H1 (cell line): ENCODE data around the gene TRAF3IP1. TPM values are rescaled to one million over a fixed set of nuclear protein-coding genes. Genes with fewer than 3 reads are reported as not detected.

ENCODE experiments used
- CTCF ChIA-PET: fragments of 300-600 bp; sonication (Branson Sonifier 250); formaldehyde crosslinking; loops from one replicate; lab custom pipeline; 2021; ENCODE audit not compliant: partially characterized antibody; lab: Charles Lee
- POLR2A ChIA-PET: fragments of 300-600 bp; sonication (Branson Sonifier 250); formaldehyde crosslinking; loops from one replicate; lab custom pipeline; 2021; ENCODE audit warnings: inconsistent platforms; ENCODE audit not compliant: partially characterized antibody; lab: Charles Lee
- DNase-seq, 2 experiments: peaks; one replicate each; pipeline versions ENCODE4 v3.0.0 to v3.0.0-alpha.2; 2010 to 2022; ENCODE audit warnings: low spot score in 2 of 2, low read depth in 1 of 2, mixed read lengths in 1 of 2
- FAIRE-seq: peaks from 2 replicates; lab custom pipeline; 2011; peaks lifted over from hg19 to GRCh38; lab: Jason Lieb, UNC
- H2AFZ ChIP-seq: 2 replicates; pipeline ENCODE4 v1.8.1; 2012; ENCODE audit warnings: low read length, inconsistent platforms
- H2AK5ac ChIP-seq: 2 replicates; pipeline ENCODE4 v1.6.1; 2013; ENCODE audit warnings: low read depth, low read length
- H2BK120ac ChIP-seq: replicated peaks from 2 replicates; pipeline ENCODE3; 2013; ENCODE audit warnings: low read depth, low read length, inconsistent platforms
- H2BK12ac ChIP-seq: 2 replicates; pipeline ENCODE4 v1.6.1; 2013; ENCODE audit warnings: low read depth, low read length
- H2BK15ac ChIP-seq: 2 replicates; pipeline ENCODE4 v1.6.1; 2013; ENCODE audit warnings: low read length
- H2BK20ac ChIP-seq: 2 replicates; pipeline ENCODE4 v1.6.1; 2013; ENCODE audit warnings: low read length
- H2BK5ac ChIP-seq: 2 replicates; pipeline ENCODE4 v1.6.1; 2013; ENCODE audit warnings: low read depth, low read length
- H3K14ac ChIP-seq: 2 replicates; pipeline ENCODE4 v1.6.1; 2013; ENCODE audit warnings: inconsistent platforms; ENCODE audit not compliant: insufficient read length
- H3K18ac ChIP-seq: 2 replicates; pipeline ENCODE4 v1.6.1; 2013; ENCODE audit warnings: low read length; ENCODE audit errors: extremely low read depth
- H3K23ac ChIP-seq: 2 replicates; pipeline ENCODE4 v1.6.1; 2013; ENCODE audit warnings: inconsistent platforms; ENCODE audit not compliant: insufficient read length
- H3K23me2 ChIP-seq: 2 replicates; pipeline ENCODE4 v1.6.1; 2013; ENCODE audit warnings: low read depth, low read length
- H3K27ac ChIP-seq: 2 replicates; pipeline ENCODE4 v1.6.1; 2011; ENCODE audit warnings: low read depth, low read length, inconsistent platforms
- H3K27me3 ChIP-seq, 4 experiments: replicated peaks in 1 of 4; 1 replicate in 1 of 4; 2 replicates in 3 of 4; pipeline versions ENCODE4 v1.6.1 to v1.8.1; 2011 to 2013; ENCODE audit warnings: low read length in 3 of 4, mild to moderate bottlenecking in 3 of 4, inconsistent platforms in 2 of 4, mixed read lengths in 2 of 4, moderate library complexity in 1 of 4; ENCODE audit not compliant: control insufficient read depth in 3 of 4, insufficient read depth in 3 of 4; ENCODE audit errors: extremely low read depth in 1 of 4
- H3K36me3 ChIP-seq, 4 experiments: 2 replicates each; pipeline versions ENCODE4 v1.6.1 to v1.8.1; 2011 to 2013; ENCODE audit warnings: mild to moderate bottlenecking in 4 of 4, low read length in 3 of 4, moderate library complexity in 2 of 4, control low read depth in 1 of 4, inconsistent platforms in 1 of 4; ENCODE audit not compliant: insufficient read depth in 4 of 4, control insufficient read depth in 2 of 4
- H3K4ac ChIP-seq: replicated peaks from 2 replicates; pipeline ENCODE3; 2013; ENCODE audit warnings: low read length, low read depth, mixed read lengths, inconsistent platforms; ENCODE audit not compliant: insufficient read length
- H3K4me1 ChIP-seq, 4 experiments: replicated peaks in 1 of 4; 1 replicate in 1 of 4; 2 replicates in 3 of 4; pipeline versions ENCODE4 v1.6.1 to v1.8.1; 2011 to 2013; ENCODE audit warnings: low read length in 3 of 4, inconsistent platforms in 2 of 4, mixed read lengths in 1 of 4; ENCODE audit not compliant: insufficient read depth in 4 of 4, control insufficient read depth in 3 of 4
- H3K4me2 ChIP-seq, 2 experiments: 2 replicates each; pipeline versions ENCODE4 v1.6.1 to v1.8.1; 2011 to 2013; ENCODE audit warnings: low read depth in 2 of 2, low read length in 2 of 2, control low read depth in 1 of 2, inconsistent platforms in 1 of 2, mild to moderate bottlenecking in 1 of 2; ENCODE audit not compliant: insufficient read depth in 1 of 2
- H3K4me3 ChIP-seq, 4 experiments: fragments of 200-600, 300-600 bp in 1 of 4; sonication (generic), shearing (Covaris generic), sonication (Bioruptor Twin) in 1 of 4; 2 replicates each; pipeline versions ENCODE4 v1.5.1 to v1.8.1; 2011 to 2016; ENCODE audit warnings: low read length in 4 of 4, low read depth in 3 of 4, control low read depth in 2 of 4, inconsistent platforms in 2 of 4, mild to moderate bottlenecking in 2 of 4, mixed read lengths in 1 of 4, moderate library complexity in 1 of 4; ENCODE audit not compliant: insufficient read depth in 2 of 4; ENCODE audit errors: extremely low read depth in 1 of 4
- H3K56ac ChIP-seq: replicated peaks from 2 replicates; pipeline ENCODE3; 2013; ENCODE audit warnings: low read depth, mild to moderate bottlenecking, mixed read lengths, low read length, inconsistent platforms; ENCODE audit not compliant: insufficient read length
- H3K79me1 ChIP-seq: 2 replicates; pipeline ENCODE4 v1.6.1; 2013; ENCODE audit warnings: low read depth, low read length, control low read depth
- H3K79me2 ChIP-seq, 2 experiments: 2 replicates each; pipeline versions ENCODE4 v1.6.1 to v1.8.1; 2012 to 2013; ENCODE audit warnings: low read length in 2 of 2, mild to moderate bottlenecking in 2 of 2, inconsistent platforms in 1 of 2; ENCODE audit not compliant: insufficient read depth in 2 of 2, control insufficient read depth in 1 of 2
- H3K9ac ChIP-seq, 4 experiments: replicated peaks in 1 of 4; 1 replicate in 1 of 4; 2 replicates in 3 of 4; pipeline versions ENCODE4 v1.6.1 to v1.8.1; 2011 to 2013; ENCODE audit warnings: low read depth in 3 of 4, low read length in 3 of 4, control low read depth in 2 of 4, mild to moderate bottlenecking in 2 of 4, moderate library complexity in 2 of 4, inconsistent platforms in 1 of 4; ENCODE audit errors: extremely low read depth in 1 of 4
- H3K9me3 ChIP-seq, 2 experiments: 2 replicates each; pipeline versions ENCODE4 v1.6.1 to v1.8.1; 2012 to 2013; ENCODE audit warnings: mild to moderate bottlenecking in 2 of 2, moderate library complexity in 2 of 2, control low read depth in 1 of 2, inconsistent platforms in 1 of 2, low read depth in 1 of 2, low read length in 1 of 2, mixed read lengths in 1 of 2; ENCODE audit not compliant: insufficient read depth in 2 of 2
- H4K20me1 ChIP-seq, 2 experiments: replicated peaks in 1 of 2; 2 replicates each; pipeline versions ENCODE3 to v1.8.1; 2011 to 2013; ENCODE audit warnings: inconsistent platforms in 2 of 2, low read length in 2 of 2, mild to moderate bottlenecking in 1 of 2; ENCODE audit not compliant: insufficient read depth in 2 of 2, control insufficient read depth in 1 of 2
- H4K5ac ChIP-seq: 2 replicates; pipeline ENCODE4 v1.6.1; 2013; ENCODE audit warnings: low read length, low read depth, mixed read lengths, inconsistent platforms; ENCODE audit not compliant: insufficient read length
- H4K8ac ChIP-seq: 2 replicates; pipeline ENCODE4 v1.8.0; 2013; ENCODE audit warnings: mild to moderate bottlenecking, moderate library complexity, low read length, inconsistent platforms; ENCODE audit not compliant: insufficient read depth; ENCODE audit errors: extremely low read depth
- H4K91ac ChIP-seq: replicated peaks from 2 replicates; pipeline ENCODE3; 2013; ENCODE audit warnings: low read length, mixed read lengths, inconsistent platforms; ENCODE audit not compliant: insufficient read length
- BRCA1 ChIP-seq: IDR thresholded peaks from 2 replicates; pipeline ENCODE4 v1.6.1; 2012; ENCODE audit warnings: low read depth, low read length, improper control_type of control experiment
- CEBPB ChIP-seq: IDR thresholded peaks from 2 replicates; pipeline ENCODE4 v1.6.1; 2012; ENCODE audit warnings: low read depth, low read length
- GABPA ChIP-seq: IDR thresholded peaks from 2 replicates; pipeline ENCODE4 v1.6.1; 2011; ENCODE audit warnings: mild to moderate bottlenecking, low read length, moderate library complexity, borderline replicate concordance; ENCODE audit not compliant: insufficient read depth
- GTF2F1 ChIP-seq: IDR thresholded peaks from 2 replicates; pipeline ENCODE4 v1.6.1; 2012; ENCODE audit warnings: low read depth, low read length, improper control_type of control experiment, borderline replicate concordance
- HDAC2 ChIP-seq, 2 experiments: fragments of 300-600 bp in 1 of 2; sonication (generic) in 1 of 2; IDR thresholded peaks; 2 replicates each; pipeline ENCODE4 v1.6.1; 2011 to 2012; ENCODE audit warnings: low read depth in 2 of 2, low read length in 2 of 2, mild to moderate bottlenecking in 2 of 2, moderate library complexity in 2 of 2, borderline replicate concordance in 1 of 2, inconsistent platforms in 1 of 2
- HDAC6 ChIP-seq: IDR thresholded peaks from one replicate; pipeline ENCODE4 v1.7.1; 2012; ENCODE audit warnings: low read depth, mild to moderate bottlenecking, inconsistent platforms, low read length, moderate library complexity
- KDM4A ChIP-seq: IDR thresholded peaks from one replicate; pipeline ENCODE4 v1.7.1; 2012; ENCODE audit warnings: low read depth, mild to moderate bottlenecking, moderate library complexity, low read length, inconsistent platforms; ENCODE audit not compliant: severe bottlenecking
- PHF8 ChIP-seq: fragments of 200-600 bp; sonication (generic); conservative IDR thresholded peaks from 2 replicates; pipeline ENCODE4 v1.7.1; 2012; ENCODE audit warnings: low read depth, mild to moderate bottlenecking, inconsistent platforms, low read length, moderate library complexity
- POLR2AphosphoS5 ChIP-seq: IDR thresholded peaks from 2 replicates; pipeline ENCODE4 v1.6.1; 2011; ENCODE audit warnings: low read depth, low read length
- RNF2 ChIP-seq: fragments of 200-900, 300-1000 bp; sonication (generic); IDR thresholded peaks from 2 replicates; pipeline ENCODE4 v1.7.1; 2016; ENCODE audit warnings: borderline replicate concordance, low read depth, mild to moderate bottlenecking, antibody characterized with exemption, low read length; ENCODE audit not compliant: poor library complexity, severe bottlenecking; ENCODE audit errors: missing control alignments
- RXRA ChIP-seq: IDR thresholded peaks from 2 replicates; pipeline ENCODE4 v1.6.1; 2011; ENCODE audit warnings: low read depth, mild to moderate bottlenecking, low read length, moderate library complexity; ENCODE audit not compliant: insufficient read depth
- TAF1 ChIP-seq: IDR thresholded peaks from 2 replicates; pipeline ENCODE4 v1.6.1; 2011; ENCODE audit warnings: mild to moderate bottlenecking, low read depth, low read length
- WGBS, 2 experiments: shearing (Covaris generic) in 1 of 2; methylation state at CpG; one replicate each; pipeline versions ENCODE4 v1.1.6 to v1.1.7; 2013 to 2015; ENCODE audit warnings: low lambda C conversion rate in 2 of 2, mixed read lengths in 2 of 2, inconsistent platforms in 1 of 2, low coverage in 1 of 2, missing lambda C conversion rate in 1 of 2; ENCODE audit not compliant: insufficient replicate concordance in 2 of 2, insufficient coverage in 1 of 2, insufficient read length in 1 of 2; ENCODE audit errors: extremely low coverage in 1 of 2, missing lambda C conversion rate in 1 of 2; 5-methylcytosine and 5-hydroxymethylcytosine counted together
- polyA plus RNA-seq, 7 experiments: library from polyadenylated mRNA; depleted of rRNA in 3 of 7; stranded (reverse) in 5 of 7; unstranded in 2 of 7; fragments of >200 nt in 5 of 7; fragments of 200-250 nt in 2 of 7; gene quantifications; 1 replicate in 5 of 7; 2 replicates in 1 of 7; 4 replicates in 1 of 7; pipeline versions ENCODE4 v1.2.1 to v1.2.3, GENCODE V29; 2011 to 2013; ENCODE audit warnings: missing spikeins in 2 of 7, mixed read lengths in 2 of 7
- total RNA-seq: library from RNA; stranded (reverse); fragmentation: NEBNext Ultra II Directional; extraction: Animal tissue kit (Norgen Biotek cat#: 25700); gene quantifications from 2 replicates; pipeline ENCODE4 v1.2.1, GENCODE V29; 2021

Gene TRAF3IP1
- total and polyA plus RNA-seq, 2 of the 8 experiments (the other 6 are each of a cell fraction or from before 2014, with no cell fraction given) = 2.3 to 17.5 TPM

- Histone ChIP-seq H3K27me3 (no peaks in the 10 kb centered on the region), H4K20me1 (no peaks in the 10 kb centered on the region), H3K36me3 (peaks cover 0 to 2% (median 0%) of the 10 kb centered on the region in 4 experiments; a peak in 1 of 8 replicates), H3K18ac (no peak overlapping the region), H4K8ac (no peak overlapping the region; the same call in 1 of the 2 replicates), H2BK15ac (no peak overlapping the region), H2BK120ac (no peak overlapping the region), H3K4me3 (no peak overlapping the region), H2AK5ac (no peak overlapping the region), H3K23ac (no peak overlapping the region), H3K4ac (no peak overlapping the region), H3K9ac (no peak overlapping the region), H2BK5ac (no peak overlapping the region), H3K56ac (no peak overlapping the region), H3K14ac (no peak overlapping the region), H2BK12ac (no peak overlapping the region), H3K27ac (no peak overlapping the region), H3K9me3 (no peaks in the 10 kb centered on the region), H3K23me2 (no peaks in the 10 kb centered on the region), H4K5ac (no peak overlapping the region), H2BK20ac (no peak overlapping the region), H2AFZ (no peak overlapping the region), H3K4me2 (no peak overlapping the region), H3K79me1 (no peaks in the 10 kb centered on the region), H3K4me1 (peaks cover 3 to 19% (median 10%) of the 10 kb centered on the region in 4 experiments), H4K91ac (no peak overlapping the region), H3K79me2 (no peaks in the 10 kb centered on the region)
- ChIA-PET POLR2A (interaction anchor here (1.0 kb wide), 1 partner anchor 144 kb away, joined by 4 read pairs; the partner anchor contains the start of gene HES6), CTCF (no interaction called here)
- DNase-seq (no peak), FAIRE-seq (no peak)
- WGBS, 2 experiments = 95% methylated on average over 7 of the region's 7 CpGs; no CpG with 5 or more reads in 1 of the 2 experiments
- no peak for TF ChIP-seq BRCA1
- TF ChIP-seq KDM4A = no peak
- TF ChIP-seq GTF2F1 = no peak
- no peak for TF ChIP-seq HDAC6
- no peak for TF ChIP-seq RNF2
- no peak for TF ChIP-seq HDAC2 (IDR thresholded peaks at IDR 0.05; ENCODE audit: borderline replicate concordance in 1 of 2, low read depth in 2 of 2, low read length in 2 of 2)
- no peak for TF ChIP-seq GABPA
- no peak for TF ChIP-seq CEBPB
- no peak for TF ChIP-seq RXRA
- TF ChIP-seq TAF1 = no peak
- no peak for TF ChIP-seq PHF8
- TF ChIP-seq POLR2AphosphoS5 = no peak
Observed at GRCh38 chr2:238383743-238384380, 63.5 kb downstream of the TRAF3IP1 start.
